Pons (tissue), 1 donor: ENCODE data around the gene RAPGEF5.
A peak's percentile ranks its signal among the peaks of the same experiment; 100 is the strongest.
"Not testable (repeated sequence)": the region's sequence is repeated elsewhere in the genome, so short reads cannot be mapped to it uniquely, and the experiment has no call there.

ENCODE experiments used
- DNase-seq: peaks from one replicate; pipeline ENCODE4 v3.0.0-alpha.2; 2016; ENCODE audit warnings: low spot score

Gene RAPGEF5

GRCh38 chr7:22082886-22083703 lies 273.9 kb downstream of the RAPGEF5 start:
- peak; percentile 87 for DNase-seq

DNA sequence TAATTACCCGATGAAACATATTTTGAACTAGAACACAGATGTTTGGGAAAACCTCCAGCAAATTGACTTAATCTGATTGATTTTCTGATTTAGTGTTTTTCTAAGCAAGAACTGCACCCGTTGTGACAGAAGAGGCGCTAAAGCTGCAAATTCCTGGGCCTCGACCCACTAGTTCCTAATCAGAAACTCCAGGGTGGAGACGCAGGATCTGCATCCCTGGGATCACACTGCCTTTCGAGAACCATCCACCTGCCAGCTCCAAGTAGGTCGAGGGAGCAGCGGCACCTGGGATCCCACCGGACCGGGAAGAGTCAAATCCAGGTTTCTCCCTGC lies 274.4 kb downstream of the RAPGEF5 start:
- no peak for DNase-seq

- DNase-seq: not testable (repeated sequence)
Observed at GRCh38 chr7:22080219-22080618, 276.7 kb downstream of the RAPGEF5 start.

DNA sequence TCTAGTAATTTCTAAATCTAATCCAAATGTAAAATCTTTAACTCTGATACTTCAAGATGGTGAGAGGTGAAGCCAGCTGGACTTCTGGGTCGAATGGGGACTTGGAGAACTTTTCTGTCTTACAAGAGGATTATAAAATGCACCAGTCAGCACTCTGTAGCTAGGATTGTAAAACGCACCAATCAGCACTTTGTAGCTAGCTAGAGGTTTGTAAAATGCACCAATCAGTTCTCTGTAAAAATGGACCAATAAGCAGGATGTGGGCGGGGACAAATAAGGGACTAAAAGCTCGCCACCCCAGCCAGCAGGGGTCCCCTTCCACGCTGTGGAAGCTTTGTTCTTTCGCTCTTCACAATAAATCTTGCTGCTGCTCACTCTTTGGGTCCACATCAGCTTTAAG lies 278.1 kb downstream of the RAPGEF5 start:
- DNase-seq: not testable (repeated sequence)

DNA sequence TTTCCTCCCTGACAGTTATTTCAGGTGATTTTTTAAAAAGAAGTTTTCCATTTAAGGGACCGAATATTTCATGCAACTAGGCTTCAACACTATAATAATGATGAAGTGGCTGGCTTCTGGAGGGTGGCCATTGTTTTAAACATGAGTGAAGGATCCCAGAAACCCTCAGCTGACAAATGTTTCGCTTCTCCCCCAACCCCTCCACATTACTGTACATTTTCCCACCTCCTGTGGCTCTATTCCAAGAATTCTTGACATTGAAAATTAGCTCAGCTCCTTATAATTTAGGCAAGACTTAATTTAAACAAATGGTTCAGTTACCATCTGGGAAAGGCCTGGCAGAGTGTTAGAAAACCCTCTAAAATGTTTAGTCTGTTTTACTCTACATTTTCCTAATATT lies 281.4 kb downstream of the RAPGEF5 start:
- DNase-seq: no peak

GRCh38 chr7:22074897-22075296 lies 282.1 kb downstream of the RAPGEF5 start:
- no peak for DNase-seq
